Activated CD8-positive, alpha-beta memory T cell treated with anti-CD3 and anti-CD28 coated beads for 1 hour (primary cell): ENCODE measurements around the gene AP3D1.

Experiments
- DNase-seq, 2 donors: peaks; one replicate each; pipeline ENCODE4 v3.0.0-alpha.2; 2020; ENCODE audit warnings: low read depth in 1 of 2; ENCODE audit errors: extremely low read depth in 1 of 2

Gene AP3D1

DNA sequence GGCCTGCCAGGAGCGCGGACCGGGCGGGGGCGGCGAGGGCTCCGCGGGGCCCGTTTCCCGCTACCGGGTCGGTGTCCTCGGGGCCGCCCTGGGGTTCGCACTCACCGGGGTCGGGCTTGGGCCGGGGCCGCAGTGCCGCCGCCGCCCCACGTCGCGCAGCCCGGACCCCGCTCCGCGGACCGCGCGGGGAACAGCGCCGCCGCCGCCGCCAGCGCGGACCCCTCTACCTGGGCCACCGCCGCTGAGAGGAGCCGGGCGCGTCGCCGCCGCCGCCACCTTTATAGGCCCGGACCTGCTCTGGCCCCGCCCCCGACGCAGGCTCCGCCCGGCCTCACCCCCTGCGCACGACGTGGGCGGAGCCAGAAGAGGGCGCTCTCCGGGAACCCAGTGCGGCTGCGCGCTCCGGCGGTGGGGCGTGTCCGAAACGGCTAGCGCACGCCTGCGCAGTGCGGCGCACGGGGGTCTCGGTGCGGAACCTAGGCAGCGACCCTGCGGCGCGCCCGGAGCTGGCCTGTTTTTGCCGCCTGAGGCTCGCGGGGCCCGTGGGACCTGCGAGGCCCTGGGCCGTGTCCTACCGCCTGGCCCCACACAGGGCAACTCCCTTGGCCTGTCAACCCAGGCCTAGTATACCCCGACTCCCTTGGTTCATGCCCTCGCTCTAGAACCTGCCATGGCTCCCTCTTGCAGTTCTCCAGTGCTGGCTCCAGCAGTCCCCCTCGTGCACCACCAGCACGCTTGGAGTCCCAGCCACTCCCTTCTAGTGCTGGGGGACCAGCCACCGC is 100.2 kb downstream of the AP3D1 start, which contains the start of gene MKNK2:
Gene MKNK2, minus strand, starts transcription at position 254 of the 782 bp plus-strand sequence. CDS start 393 bp downstream, outside the sequence.
- peak; percentile 87 to 98 for DNase-seq
